ENCODE results near the gene WDR1.

GRCh38 chr4:10130178-10130888 lies 13.7 kb upstream of the WDR1 start:
- no peak for TF ChIP-seq CTCF (conservative IDR thresholded peaks at IDR 0.05; ENCODE audit: low read length)
- no peak for TF ChIP-seq EZH2phosphoT487 (IDR thresholded peaks at IDR 0.05; ENCODE audit: borderline replicate concordance, low read depth, low read length)
